ENCODE data around the gene HYI.

The HYI gene

DNA sequence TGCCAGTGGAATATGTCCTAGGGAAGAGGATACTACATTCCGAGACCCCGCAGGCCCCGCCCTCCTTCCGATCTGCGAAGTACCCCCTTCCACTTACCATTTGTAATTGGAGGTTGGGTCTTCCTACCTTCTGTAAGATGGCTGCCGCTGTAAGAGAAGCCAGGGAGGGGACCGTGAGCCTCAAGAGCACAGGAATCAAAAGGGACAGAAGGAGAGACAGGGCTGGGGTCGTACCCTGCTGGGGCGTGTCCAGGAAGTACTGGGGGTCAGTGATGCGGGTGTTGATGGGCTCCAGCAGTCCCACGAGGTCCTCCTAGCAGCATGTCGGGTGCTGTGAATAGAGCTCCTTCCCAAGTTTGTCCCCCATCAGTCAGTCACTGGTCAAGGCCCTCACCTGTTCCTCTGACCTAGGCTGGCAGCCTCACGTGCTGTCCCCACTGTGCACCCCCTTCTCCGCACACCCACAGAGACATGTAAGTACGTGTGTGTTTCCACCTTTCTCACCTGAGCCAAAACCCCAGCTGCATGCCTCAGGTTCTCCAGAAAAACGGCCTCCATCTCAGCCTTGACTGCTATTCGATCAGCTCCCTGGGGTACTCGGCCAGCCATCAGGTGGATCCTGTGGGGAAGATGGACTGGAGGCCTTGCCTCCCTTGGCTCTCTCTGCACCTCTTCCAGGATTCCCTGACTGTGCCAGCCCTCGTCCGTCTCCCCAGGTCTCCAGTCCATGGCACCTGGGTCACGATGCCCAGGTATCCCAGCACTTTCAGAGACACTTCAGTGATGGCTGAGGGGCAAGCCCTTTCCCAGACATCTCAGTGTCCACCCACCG is 1.8 kb downstream of the HYI start:
- H3K9ac ChIP-seq (ENCODE audit: low read depth in 1 of 2, low read length in 2 of 2), result peak overlapping the region in 1 of 2 donors; percentile 8
- no peak overlapping the region for H3K27ac ChIP-seq (ENCODE audit: low read depth in 2 of 2, low read length in 2 of 2)
- peaks cover 43 to 57% of the 10 kb centered on the region in 2 donors for H3K36me3 ChIP-seq (ENCODE audit: control insufficient read depth in 2 of 2, insufficient read depth in 2 of 2, low read length in 2 of 2)

GRCh38 chr1:43451157-43451591 is 2.6 kb downstream of the HYI start:
- no peak overlapping the region for H3K27ac ChIP-seq (ENCODE audit: low read depth in 2 of 2, low read length in 2 of 2)
- peaks cover 51 to 64% of the 10 kb centered on the region in 2 donors for H3K36me3 ChIP-seq (ENCODE audit: control insufficient read depth in 2 of 2, insufficient read depth in 2 of 2, low read length in 2 of 2)
- no peaks in the 10 kb centered on the region for H3K27me3 ChIP-seq (ENCODE audit: control insufficient read depth in 2 of 2, insufficient read depth in 2 of 2, low read length in 2 of 2)

More for the DNA sequence above, 1.8 kb downstream of the HYI start:
- H3K4me3 ChIP-seq (ENCODE audit: low read length in 2 of 2), result no peak overlapping the region
- no peaks in the 10 kb centered on the region for H3K9me3 ChIP-seq (ENCODE audit: control insufficient read depth in 2 of 2, low read length in 2 of 2)
- H3K27me3 ChIP-seq (ENCODE audit: control insufficient read depth in 2 of 2, insufficient read depth in 2 of 2, low read length in 2 of 2), result no peaks in the 10 kb centered on the region
- H3K4me1 ChIP-seq (ENCODE audit: control insufficient read depth in 2 of 2, insufficient read depth in 2 of 2, low read length in 2 of 2), result peaks cover 18 to 22% of the 10 kb centered on the region in 2 donors

DNA sequence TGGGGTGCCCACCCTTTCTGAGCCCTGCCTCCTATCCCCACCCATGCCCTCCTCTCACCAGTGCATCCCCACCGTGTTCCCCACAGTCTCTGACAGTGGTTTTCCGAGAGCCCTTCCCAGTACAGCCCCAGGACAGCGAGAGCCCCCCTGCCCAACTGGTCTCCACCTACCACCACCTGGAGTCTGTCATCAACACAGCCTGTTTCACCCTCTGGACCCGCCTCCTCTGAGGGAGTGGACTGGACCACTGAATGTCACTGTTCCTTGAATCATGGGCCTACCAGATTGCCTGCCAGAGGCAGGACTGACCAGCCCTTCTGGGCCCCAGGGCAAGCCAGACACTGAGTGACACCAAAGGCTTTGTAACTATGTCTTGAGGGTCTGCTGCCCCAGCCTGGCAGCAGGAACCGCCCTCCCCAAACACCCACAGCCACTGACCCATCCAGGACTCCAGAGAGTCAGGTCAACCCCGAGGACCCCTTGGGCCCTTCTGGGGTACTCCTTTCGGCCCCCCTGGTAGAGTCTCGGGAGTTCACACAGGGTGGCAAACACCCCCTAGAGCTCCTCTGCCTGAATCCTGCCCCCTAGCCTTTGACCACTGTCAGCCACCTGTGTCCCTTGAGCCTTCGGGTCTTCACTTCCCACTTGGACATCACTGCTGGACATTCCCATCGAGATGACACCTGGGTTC is 3.3 kb downstream of the HYI start:
- no peak overlapping the region for H3K4me3 ChIP-seq (ENCODE audit: low read length in 2 of 2)
- no peaks in the 10 kb centered on the region for H3K9me3 ChIP-seq (ENCODE audit: control insufficient read depth in 2 of 2, low read length in 2 of 2)
- no peaks in the 10 kb centered on the region for H3K27me3 ChIP-seq (ENCODE audit: control insufficient read depth in 2 of 2, insufficient read depth in 2 of 2, low read length in 2 of 2)
- no peak overlapping the region for H3K9ac ChIP-seq (ENCODE audit: low read depth in 1 of 2, low read length in 2 of 2)
- peaks cover 57 to 72% of the 10 kb centered on the region in 2 donors for H3K36me3 ChIP-seq (ENCODE audit: control insufficient read depth in 2 of 2, insufficient read depth in 2 of 2, low read length in 2 of 2)
- H3K4me1 ChIP-seq (ENCODE audit: control insufficient read depth in 2 of 2, insufficient read depth in 2 of 2, low read length in 2 of 2), result peaks cover 12 to 17% of the 10 kb centered on the region in 2 donors
- no peak overlapping the region for H3K27ac ChIP-seq (ENCODE audit: low read depth in 2 of 2, low read length in 2 of 2)

More at GRCh38 chr1:43451157-43451591, 2.6 kb downstream of the HYI start:
- Histone ChIP-seq H3K9ac (ENCODE audit: low read depth in 1 of 2, low read length in 2 of 2) (no peak overlapping the region), H3K4me3 (ENCODE audit: low read length in 2 of 2) (no peak overlapping the region), H3K4me1 (ENCODE audit: control insufficient read depth in 2 of 2, insufficient read depth in 2 of 2, low read length in 2 of 2) (peaks cover 17 to 22% of the 10 kb centered on the region in 2 donors), H3K9me3 (ENCODE audit: control insufficient read depth in 2 of 2, low read length in 2 of 2) (no peaks in the 10 kb centered on the region)

GRCh38 chr1:43449708-43450069 is 4.0 kb downstream of the HYI start:
- peaks cover 59 to 79% of the 10 kb centered on the region in 2 donors for H3K36me3 ChIP-seq (ENCODE audit: control insufficient read depth in 2 of 2, insufficient read depth in 2 of 2, low read length in 2 of 2)
- H3K9me3 ChIP-seq (ENCODE audit: control insufficient read depth in 2 of 2, low read length in 2 of 2), result no peaks in the 10 kb centered on the region
- no peak overlapping the region for H3K27ac ChIP-seq (ENCODE audit: low read depth in 2 of 2, low read length in 2 of 2)
- H3K4me1 ChIP-seq (ENCODE audit: control insufficient read depth in 2 of 2, insufficient read depth in 2 of 2, low read length in 2 of 2), result peaks cover 10 to 11% of the 10 kb centered on the region in 2 donors
- H3K9ac ChIP-seq (ENCODE audit: low read depth in 1 of 2, low read length in 2 of 2), result no peak overlapping the region
- H3K4me3 ChIP-seq (ENCODE audit: low read length in 2 of 2), result no peak overlapping the region
- no peaks in the 10 kb centered on the region for H3K27me3 ChIP-seq (ENCODE audit: control insufficient read depth in 2 of 2, insufficient read depth in 2 of 2, low read length in 2 of 2)

DNA sequence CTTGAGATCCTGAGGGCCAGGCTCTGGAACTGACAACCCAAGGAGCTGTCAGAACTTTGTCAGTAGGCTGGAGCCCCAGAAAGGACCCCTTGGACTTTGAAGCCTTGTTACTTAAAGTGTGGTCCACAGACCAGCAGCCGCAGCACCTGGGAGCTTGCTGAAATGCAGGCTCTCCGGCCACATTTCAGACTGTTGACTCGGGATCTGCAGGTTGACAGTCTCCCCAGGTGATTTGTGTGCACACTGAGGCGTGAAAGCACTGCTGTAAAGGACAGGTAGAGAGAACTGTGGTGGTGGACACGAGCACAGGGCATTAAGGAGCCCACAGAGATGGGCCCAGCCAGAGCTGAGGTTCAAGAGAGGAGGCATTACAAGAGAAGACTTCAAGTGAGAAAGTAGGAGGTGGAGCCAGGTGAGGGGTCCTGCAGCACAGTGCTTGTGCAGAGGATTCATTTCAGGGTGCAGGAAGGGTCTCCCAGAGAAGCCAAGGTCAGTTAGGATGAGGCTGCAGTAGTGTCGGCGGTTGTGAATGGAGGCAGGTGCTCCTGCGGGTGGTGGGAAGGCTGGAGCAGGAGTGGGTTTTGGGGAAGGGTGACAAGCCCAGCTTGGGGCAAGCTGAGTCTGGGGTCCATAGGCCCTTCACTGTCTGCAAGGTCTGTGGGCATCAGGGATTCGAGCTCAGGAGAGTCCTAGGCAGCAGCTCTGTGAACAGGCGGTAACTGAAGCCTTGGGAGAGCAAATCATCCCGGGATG is 4.6 kb downstream of the HYI start:
- Histone ChIP-seq H3K9ac (ENCODE audit: low read depth in 1 of 2, low read length in 2 of 2) (no peak overlapping the region), H3K4me3 (ENCODE audit: low read length in 2 of 2) (no peak overlapping the region), H3K9me3 (ENCODE audit: control insufficient read depth in 2 of 2, low read length in 2 of 2) (no peaks in the 10 kb centered on the region), H3K27me3 (ENCODE audit: control insufficient read depth in 2 of 2, insufficient read depth in 2 of 2, low read length in 2 of 2) (no peaks in the 10 kb centered on the region), H3K36me3 (ENCODE audit: control insufficient read depth in 2 of 2, insufficient read depth in 2 of 2, low read length in 2 of 2) (peaks cover 62 to 83% of the 10 kb centered on the region in 2 donors), H3K4me1 (ENCODE audit: control insufficient read depth in 2 of 2, insufficient read depth in 2 of 2, low read length in 2 of 2) (peaks cover 6% of the 10 kb centered on the region in 2 donors), H3K27ac (ENCODE audit: low read depth in 2 of 2, low read length in 2 of 2) (no peak overlapping the region)

DNA sequence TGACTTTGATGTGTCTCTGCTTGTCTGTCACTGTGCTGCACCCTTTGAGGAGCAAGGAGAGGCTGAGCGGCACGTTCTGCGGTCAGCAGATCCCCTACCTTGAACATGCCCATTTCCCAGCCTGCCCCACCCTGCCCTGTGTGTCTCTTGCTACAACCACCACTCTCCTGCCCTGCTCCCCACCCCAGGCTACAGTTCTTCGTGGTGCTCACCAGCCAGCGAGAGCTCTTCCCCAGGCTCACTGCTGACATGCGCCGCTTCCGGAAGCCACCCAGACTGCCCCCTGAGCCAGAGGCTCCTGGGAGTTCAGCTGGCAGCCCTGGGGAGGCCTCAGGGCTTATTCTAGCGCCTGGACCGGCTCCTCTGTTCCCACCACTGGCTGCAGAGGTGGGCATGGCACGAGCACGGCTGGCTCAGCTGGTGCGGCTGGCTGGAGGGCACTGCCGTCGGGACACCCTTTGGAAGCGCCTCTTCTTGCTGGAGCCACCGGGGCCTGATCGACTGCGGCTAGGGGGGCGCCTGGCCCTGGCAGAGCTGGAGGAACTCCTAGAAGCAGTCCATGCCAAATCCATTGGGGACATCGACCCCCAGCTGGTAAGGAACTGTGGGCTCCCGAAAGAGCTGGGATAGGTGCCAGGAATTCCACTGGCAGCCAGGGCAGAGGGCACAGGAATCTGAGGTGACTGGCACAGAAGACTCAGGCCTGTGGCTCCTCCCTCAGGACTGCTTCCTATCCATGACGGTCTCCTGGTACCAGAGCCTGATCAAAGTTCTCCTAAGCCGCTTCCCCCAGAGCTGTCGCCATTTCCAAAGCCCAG is 5.6 kb downstream of the HYI start:
- Histone ChIP-seq H3K27ac (ENCODE audit: low read depth in 2 of 2, low read length in 2 of 2) (no peak overlapping the region), H3K36me3 (ENCODE audit: control insufficient read depth in 2 of 2, insufficient read depth in 2 of 2, low read length in 2 of 2) (peaks cover 72 to 93% of the 10 kb centered on the region in 2 donors), H3K9ac (ENCODE audit: low read depth in 1 of 2, low read length in 2 of 2) (no peak overlapping the region), H3K4me3 (ENCODE audit: low read length in 2 of 2) (no peak overlapping the region), H3K9me3 (ENCODE audit: control insufficient read depth in 2 of 2, low read length in 2 of 2) (no peaks in the 10 kb centered on the region), H3K4me1 (ENCODE audit: control insufficient read depth in 2 of 2, insufficient read depth in 2 of 2, low read length in 2 of 2) (peaks cover 5 to 6% of the 10 kb centered on the region in 2 donors), H3K27me3 (ENCODE audit: control insufficient read depth in 2 of 2, insufficient read depth in 2 of 2, low read length in 2 of 2) (no peaks in the 10 kb centered on the region)

- no peak overlapping the region for H3K4me3 ChIP-seq (ENCODE audit: low read length in 2 of 2)
- no peaks in the 10 kb centered on the region for H3K9me3 ChIP-seq (ENCODE audit: control insufficient read depth in 2 of 2, low read length in 2 of 2)
- H3K27ac ChIP-seq (ENCODE audit: low read depth in 2 of 2, low read length in 2 of 2), result no peak overlapping the region
- no peaks in the 10 kb centered on the region for H3K4me1 ChIP-seq (ENCODE audit: control insufficient read depth in 2 of 2, insufficient read depth in 2 of 2, low read length in 2 of 2)
- no peak overlapping the region for H3K9ac ChIP-seq (ENCODE audit: low read depth in 1 of 2, low read length in 2 of 2)
- peaks cover 77 to 97% of the 10 kb centered on the region in 2 donors for H3K36me3 ChIP-seq (ENCODE audit: control insufficient read depth in 2 of 2, insufficient read depth in 2 of 2, low read length in 2 of 2)
- no peaks in the 10 kb centered on the region for H3K27me3 ChIP-seq (ENCODE audit: control insufficient read depth in 2 of 2, insufficient read depth in 2 of 2, low read length in 2 of 2)
Measured at GRCh38 chr1:43446881-43447835, 6.6 kb downstream of the HYI start.

DNA sequence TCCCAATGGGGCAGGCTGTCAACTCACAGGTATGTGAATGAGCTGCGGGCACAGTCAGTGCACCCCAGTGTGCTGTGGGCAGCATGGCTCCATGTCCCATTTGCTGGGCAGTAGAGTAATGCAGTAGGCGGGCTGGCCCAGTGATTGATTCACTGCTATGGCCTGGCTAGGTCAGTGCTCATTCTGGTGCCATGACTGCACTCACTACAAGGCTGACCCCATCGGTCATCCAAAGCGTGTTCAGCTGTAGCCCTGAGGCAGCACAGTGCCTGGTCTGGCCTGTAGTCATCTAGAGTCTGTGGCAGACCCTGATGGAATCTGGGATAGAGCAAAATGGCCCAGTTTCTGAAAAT is 7.4 kb downstream of the HYI start:
- no peaks in the 10 kb centered on the region for H3K27me3 ChIP-seq (ENCODE audit: control insufficient read depth in 2 of 2, insufficient read depth in 2 of 2, low read length in 2 of 2)
- peaks cover 74 to 94% of the 10 kb centered on the region in 2 donors for H3K36me3 ChIP-seq (ENCODE audit: control insufficient read depth in 2 of 2, insufficient read depth in 2 of 2, low read length in 2 of 2)
- no peak overlapping the region for H3K9ac ChIP-seq (ENCODE audit: low read depth in 1 of 2, low read length in 2 of 2)
- no peak overlapping the region for H3K27ac ChIP-seq (ENCODE audit: low read depth in 2 of 2, low read length in 2 of 2)
- H3K9me3 ChIP-seq (ENCODE audit: control insufficient read depth in 2 of 2, low read length in 2 of 2), result no peaks in the 10 kb centered on the region
- no peak overlapping the region for H3K4me3 ChIP-seq (ENCODE audit: low read length in 2 of 2)
- H3K4me1 ChIP-seq (ENCODE audit: control insufficient read depth in 2 of 2, insufficient read depth in 2 of 2, low read length in 2 of 2), result no peaks in the 10 kb centered on the region

All from mucosa of rectum (tissue), 2 donors.